Femur (tissue), 1 donor: Measurements from ENCODE around the gene GEMIN4.
"Not testable (repeated sequence)": the region's sequence is repeated elsewhere in the genome, so short reads cannot be mapped to it uniquely, and the experiment has no call there.

Experiments used
- DNase-seq: peaks from one replicate; pipeline ENCODE4 v3.0.0-alpha.2; 2017

The GEMIN4 gene

GRCh38 chr17:752002-752619 lies at the start of gene GEMIN4:
TSS of gene GEMIN4 (minus strand) at chr17:752264. CDS start at chr17:752142, 122 bp downstream.
- peak; percentile 97 for DNase-seq

- no peak for DNase-seq
These were observed 49.6 kb upstream of the GEMIN4 start for GRCh38 chr17:801660-802059.

GRCh38 chr17:800446-801242 lies 48.6 kb upstream of the GEMIN4 start:
- no peak for DNase-seq

- no peak for DNase-seq
These were observed 47.2 kb upstream of the GEMIN4 start for GRCh38 chr17:799261-799660.

- DNase-seq = no peak
These were observed 46.2 kb upstream of the GEMIN4 start for GRCh38 chr17:798246-798645.

GRCh38 chr17:797236-797840 lies 45.3 kb upstream of the GEMIN4 start:
- DNase-seq = no peak

GRCh38 chr17:796609-797008 lies 44.5 kb upstream of the GEMIN4 start:
- DNase-seq = peak; percentile 24

GRCh38 chr17:795721-796120 lies 43.7 kb upstream of the GEMIN4 start:
- no peak for DNase-seq

GRCh38 chr17:795276-795675 lies 43.2 kb upstream of the GEMIN4 start:
- DNase-seq = no peak

- peak; percentile 91 for DNase-seq
These were observed 42.8 kb upstream of the GEMIN4 start for GRCh38 chr17:794876-795275.

- peak; percentile 15 for DNase-seq
These were observed 40.2 kb upstream of the GEMIN4 start for GRCh38 chr17:792277-792676.

GRCh38 chr17:791829-792228 lies 39.8 kb upstream of the GEMIN4 start:
- no peak for DNase-seq

GRCh38 chr17:790874-791247 lies 38.8 kb upstream of the GEMIN4 start:
- DNase-seq = not testable (repeated sequence)

- not testable (repeated sequence) for DNase-seq
These were observed 38.1 kb upstream of the GEMIN4 start for GRCh38 chr17:789931-790873.

GRCh38 chr17:789160-789840 lies 37.2 kb upstream of the GEMIN4 start:
- no peak for DNase-seq

GRCh38 chr17:788551-788950 lies 36.5 kb upstream of the GEMIN4 start:
- DNase-seq = no peak

GRCh38 chr17:787641-788221 lies 35.7 kb upstream of the GEMIN4 start:
- no peak for DNase-seq

- not testable (repeated sequence) for DNase-seq
These were observed 33.8 kb upstream of the GEMIN4 start for GRCh38 chr17:785901-786300.

- DNase-seq = no peak
These were observed 32.1 kb upstream of the GEMIN4 start for GRCh38 chr17:784143-784542.

- DNase-seq = peak; percentile 96
These were observed 30.0 kb upstream of the GEMIN4 start, which contains the start of the genes GLOD4 and MRM3 for GRCh38 chr17:781805-782731. TSS of gene GLOD4 (minus strand) at chr17:782280. CDS start at chr17:782255, 25 bp downstream. TSS of gene MRM3 (plus strand) at chr17:782353. CDS start at chr17:782379, 26 bp downstream.
